Measurements from ENCODE around the gene YPEL2. TPM values are rescaled to one million over a fixed set of nuclear protein-coding genes. Genes with fewer than 3 reads are reported as not detected.

The YPEL2 gene
- total RNA-seq, 1 experiment from 2014 or later: 2.2 TPM

- Mint-ChIP-seq H3K36me3 (no peaks in the 10 kb centered on the region), H3K4me3 (no peak overlapping the region), H3K27me3 (ENCODE audit: low read depth) (no peaks in the 10 kb centered on the region), H3K4me1 (peaks cover 55% of the 10 kb centered on the region), H3K9me3 (peaks cover 2% of the 10 kb centered on the region; the same call in 1 of the 2 replicates), H3K27ac (peak overlapping the region; percentile 37; the same call in 1 of the 2 replicates)
- ChIA-PET POLR2A (no interaction called here), CTCF (interaction anchor here (1.1 kb wide), 1 partner anchor 42 kb away, joined by 5 read pairs; no protein-coding TSS in a partner anchor)
- TF ChIP-seq NR2C2 (CRISPR knock-in tag; IDR thresholded peaks at IDR 0.05) (no peak), ZNF396 (CRISPR knock-in tag; IDR thresholded peaks at IDR 0.05; ENCODE audit: borderline replicate concordance) (no peak), ATF3 (CRISPR knock-in tag; conservative IDR thresholded peaks at IDR 0.05) (no peak)
- ATAC-seq (no peak), DNase-seq (ENCODE audit: low spot score) (no peak)
These were observed 40.1 kb downstream of the YPEL2 start for GRCh38 chr17:59371416-59372100.

GRCh38 chr17:59372138-59372751 lies 40.8 kb downstream of the YPEL2 start:
- ChIA-PET POLR2A (no interaction called here), CTCF (no interaction called here)
- Mint-ChIP-seq H3K9me3 (peaks cover 3% of the 10 kb centered on the region; the same call in 1 of the 2 replicates), H3K4me1 (peaks cover 48% of the 10 kb centered on the region), H3K27ac (peak overlapping the region; percentile 61), H3K36me3 (no peaks in the 10 kb centered on the region), H3K4me3 (no peak overlapping the region), H3K27me3 (ENCODE audit: low read depth) (no peaks in the 10 kb centered on the region)
- ATAC-seq: no peak
- no peak for DNase-seq (ENCODE audit: low spot score)
- TF ChIP-seq ZNF423 (CRISPR knock-in tag; IDR thresholded peaks at IDR 0.05): no peak
- no peak for TF ChIP-seq FOXP4 (CRISPR knock-in tag; IDR thresholded peaks at IDR 0.05)
- no peak for TF ChIP-seq ERG (CRISPR knock-in tag; IDR thresholded peaks at IDR 0.05)
- no peak for TF ChIP-seq ZMAT4 (CRISPR knock-in tag; IDR thresholded peaks at IDR 0.05)
- TF ChIP-seq NR1H2 (CRISPR knock-in tag; IDR thresholded peaks at IDR 0.05): no peak
- TF ChIP-seq MXD4 (CRISPR knock-in tag; IDR thresholded peaks at IDR 0.05; ENCODE audit: borderline replicate concordance): no peak
- TF ChIP-seq ATF6 (CRISPR knock-in tag; IDR thresholded peaks at IDR 0.05): no peak
- no peak for TF ChIP-seq FOXP1 (CRISPR knock-in tag; IDR thresholded peaks at IDR 0.05; ENCODE audit: borderline replicate concordance)
- no peak for TF ChIP-seq ZSCAN18 (CRISPR knock-in tag; IDR thresholded peaks at IDR 0.05)
- TF ChIP-seq GABPB1 (CRISPR knock-in tag; IDR thresholded peaks at IDR 0.05): no peak
- no peak for TF ChIP-seq AFF4 (CRISPR knock-in tag; IDR thresholded peaks at IDR 0.05; ENCODE audit: borderline replicate concordance)
- no peak for TF ChIP-seq USF1 (CRISPR knock-in tag; IDR thresholded peaks at IDR 0.05)
- no peak for TF ChIP-seq OVOL2 (CRISPR knock-in tag; IDR thresholded peaks at IDR 0.05; ENCODE audit: borderline replicate concordance)
- no peak for TF ChIP-seq USF2 (CRISPR knock-in tag; IDR thresholded peaks at IDR 0.05)
- no peak for TF ChIP-seq PREB (CRISPR knock-in tag; IDR thresholded peaks at IDR 0.05; ENCODE audit: borderline replicate concordance)

Measured in WTC11 (cell line).